ENCODE results near the gene PSMA1. TPM values are rescaled to one million over a fixed set of nuclear protein-coding genes. Genes with fewer than 3 reads are reported as not detected.

The PSMA1 gene

GRCh38 chr11:14458377-14458776 lies 61.8 kb downstream of the PSMA1 start:
- H3K36me3 ChIP-seq (replicated peaks in 1 of 2; ENCODE audit: control insufficient read depth in 2 of 2, insufficient read depth in 2 of 2, low read length in 2 of 2): peaks cover 11 to 80% of the 10 kb centered on the region in 2 donors

GRCh38 chr11:14455648-14456430 lies 64.3 kb downstream of the PSMA1 start:
- Histone ChIP-seq H3K23ac (ENCODE audit: low read depth, low read length, poor library complexity) (no peak overlapping the region), H2BK12ac (ENCODE audit: low read length) (no peak overlapping the region), H3K27me3 (ENCODE audit: control insufficient read depth in 3 of 3, insufficient read depth in 3 of 3, low read depth in 1 of 3, low read length in 3 of 3) (no peaks in the 10 kb centered on the region), H2AK5ac (ENCODE audit: low read depth, low read length) (no peak overlapping the region), H3K4me3 (ENCODE audit: low read length in 2 of 2) (no peak overlapping the region), H3K14ac (ENCODE audit: low read length) (no peak overlapping the region), H3K18ac (ENCODE audit: low read length) (no peak overlapping the region), H4K8ac (ENCODE audit: low read depth, low read length) (no peak overlapping the region), H3K4me1 (ENCODE audit: control insufficient read depth in 2 of 2, insufficient read depth in 1 of 2, low read depth in 1 of 2, low read length in 2 of 2) (no peaks in the 10 kb centered on the region), H2BK5ac (ENCODE audit: low read length) (no peak overlapping the region), H3K9ac (ENCODE audit: low read depth, low read length, poor library complexity) (no peak overlapping the region), H3K4me2 (ENCODE audit: insufficient read depth, low read length, poor library complexity, severe bottlenecking) (no peak overlapping the region), H3K79me1 (ENCODE audit: low read depth, low read length) (no peaks in the 10 kb centered on the region), H2BK120ac (ENCODE audit: low read depth, low read length) (no peak overlapping the region), H3K36me3 (replicated peaks in 1 of 2; ENCODE audit: control insufficient read depth in 2 of 2, insufficient read depth in 2 of 2, low read length in 2 of 2) (peaks cover 5 to 63% of the 10 kb centered on the region in 2 donors), H3K27ac (replicated peaks; ENCODE audit: low read length) (no peak overlapping the region), H4K91ac (ENCODE audit: low read depth, low read length, poor library complexity) (no peak overlapping the region), H2AFZ (ENCODE audit: low read length) (no peak overlapping the region), H3K4ac (ENCODE audit: low read length) (no peak overlapping the region), H3K9me3 (replicated peaks in 1 of 2; ENCODE audit: control insufficient read depth in 2 of 2, insufficient read depth in 1 of 2, low read depth in 1 of 2, low read length in 2 of 2) (no peaks in the 10 kb centered on the region), H2BK15ac (ENCODE audit: low read length) (no peak overlapping the region)
- DNase-seq (ENCODE audit: low spot score): no peak
- no CpG with 5 or more reads among the region's 3 CpGs for WGBS, 2 donors (ENCODE audit: extremely low coverage in 2 of 2, insufficient read length in 2 of 2, insufficient replicate concordance in 1 of 2)

More at GRCh38 chr11:14458377-14458776, 61.8 kb downstream of the PSMA1 start:
- Histone ChIP-seq H4K8ac (ENCODE audit: low read depth, low read length) (no peak overlapping the region), H3K4me1 (ENCODE audit: control insufficient read depth in 2 of 2, insufficient read depth in 1 of 2, low read depth in 1 of 2, low read length in 2 of 2) (no peaks in the 10 kb centered on the region), H2BK12ac (ENCODE audit: low read length) (no peak overlapping the region), H3K18ac (ENCODE audit: low read length) (no peak overlapping the region), H2BK5ac (ENCODE audit: low read length) (no peak overlapping the region), H3K27me3 (ENCODE audit: control insufficient read depth in 3 of 3, insufficient read depth in 3 of 3, low read depth in 1 of 3, low read length in 3 of 3) (no peaks in the 10 kb centered on the region), H2BK120ac (ENCODE audit: low read depth, low read length) (no peak overlapping the region), H3K27ac (replicated peaks; ENCODE audit: low read length) (no peak overlapping the region), H3K79me1 (ENCODE audit: low read depth, low read length) (no peaks in the 10 kb centered on the region), H2BK15ac (ENCODE audit: low read length) (no peak overlapping the region), H2AK5ac (ENCODE audit: low read depth, low read length) (no peak overlapping the region), H3K4me2 (ENCODE audit: insufficient read depth, low read length, poor library complexity, severe bottlenecking) (no peak overlapping the region), H3K14ac (ENCODE audit: low read length) (no peak overlapping the region), H3K4ac (ENCODE audit: low read length) (no peak overlapping the region), H2AFZ (ENCODE audit: low read length) (no peak overlapping the region), H3K23ac (ENCODE audit: low read depth, low read length, poor library complexity) (no peak overlapping the region), H3K9ac (ENCODE audit: low read depth, low read length, poor library complexity) (no peak overlapping the region), H3K4me3 (ENCODE audit: low read length in 2 of 2) (no peak overlapping the region), H4K91ac (ENCODE audit: low read depth, low read length, poor library complexity) (no peak overlapping the region), H3K9me3 (replicated peaks in 1 of 2; ENCODE audit: control insufficient read depth in 2 of 2, insufficient read depth in 1 of 2, low read depth in 1 of 2, low read length in 2 of 2) (no peaks in the 10 kb centered on the region)
- DNase-seq (ENCODE audit: low spot score): no peak
- no CpG with 5 or more reads among the region's 3 CpGs for WGBS, 2 donors (ENCODE audit: extremely low coverage in 2 of 2, insufficient read length in 2 of 2, insufficient replicate concordance in 1 of 2)

Small RNA genes within 50 kb of the gene (small RNA-seq; reads per million reads assigned to genes)
- not detected for gene RNU7-49P (ENCODE audit: insufficient read depth)
